GM12878 (cell line): ENCODE results near the gene SECTM1. TPM values are rescaled to one million over a fixed set of nuclear protein-coding genes. Genes with fewer than 3 reads are reported as not detected.

Source experiments
- ATAC-seq: fragments of 200-7000 bp; cut with Tn5 transposase; 3 replicates; pipeline ENCODE4 v1.9.1; 2020; ENCODE audit warnings: mild to moderate bottlenecking, moderate library complexity
- BruUV-seq: library from RNA; stranded (reverse); fragments of 400-500 nt; replicated peaks from 2 replicates; lab custom pipeline; 2021; lab: Mats Ljungman, UMichigan
- CTCF ChIA-PET: fragments of 300-600 bp; sonication (Branson Sonifier 250); formaldehyde crosslinking; extraction: SDS; loops from one replicate; lab custom pipeline; 2021; ENCODE audit warnings: inconsistent platforms; lab: Yijun Ruan, JAX
- POLR2A ChIA-PET: fragments of 350-600 bp; formaldehyde crosslinking; extraction: SDS; loops from one replicate; lab custom pipeline; 2021; ENCODE audit warnings: inconsistent platforms; lab: Charles Lee
- RAD21 ChIA-PET: fragments of 300-600 bp; sonication (Branson Sonifier 250); formaldehyde crosslinking; loops from one replicate; lab custom pipeline; 2023; ENCODE audit warnings: antibody characterized with exemption; ENCODE audit not compliant: unreplicated experiment; lab: Charles Lee
- SMC1A ChIA-PET: fragments of 300-600 bp; sonication (Branson Sonifier 250); formaldehyde crosslinking; loops from one replicate; lab custom pipeline; 2023; ENCODE audit not compliant: unreplicated experiment, uncharacterized antibody; lab: Charles Lee
- DNase-seq: peaks from one replicate; pipeline ENCODE4 v3.0.0-alpha.2; 2011; ENCODE audit warnings: low read depth, low spot score
- FAIRE-seq: peaks from 3 replicates; lab custom pipeline; 2011; peaks lifted over from hg19 to GRCh38; lab: Jason Lieb, UNC
- H2AFZ ChIP-seq: 2 replicates; pipeline ENCODE4 v1.6.0; 2011; ENCODE audit warnings: low read depth, low read length, control low read depth; ENCODE audit not compliant: control insufficient read depth
- H3K27ac ChIP-seq: 2 replicates; pipeline ENCODE4 v1.5.1; 2011; ENCODE audit warnings: control low read depth; ENCODE audit not compliant: control insufficient read depth, insufficient read depth
- H3K27me3 ChIP-seq, 2 experiments: replicated peaks in 1 of 2; 2 replicates each; pipeline versions ENCODE4 v1.6.0 to v1.6.1; 2011; ENCODE audit warnings: low read length in 1 of 2; ENCODE audit not compliant: control insufficient read depth in 2 of 2, insufficient read depth in 2 of 2
- H3K36me3 ChIP-seq, 2 experiments: 2 replicates each; pipeline ENCODE4 v1.5.1; 2011; ENCODE audit warnings: low read length in 1 of 2; ENCODE audit not compliant: control insufficient read depth in 2 of 2, insufficient read depth in 2 of 2
- H3K4me1 ChIP-seq: 2 replicates; pipeline ENCODE4 v1.6.1; 2011; ENCODE audit warnings: mild to moderate bottlenecking, low read length, moderate library complexity, mixed read lengths; ENCODE audit not compliant: control insufficient read depth, insufficient read depth
- H3K4me2 ChIP-seq: 2 replicates; pipeline ENCODE4 v1.6.0; 2011; ENCODE audit warnings: control low read depth; ENCODE audit not compliant: control insufficient read depth, insufficient read depth
- H3K4me3 ChIP-seq: fragments of 200-600 bp; sonication (generic); 2 replicates; pipeline ENCODE4 v1.5.1; 2016
- H3K79me2 ChIP-seq: 2 replicates; pipeline ENCODE4 v1.6.0; 2011; ENCODE audit warnings: low read length; ENCODE audit not compliant: control insufficient read depth, insufficient read depth
- H3K9ac ChIP-seq: 2 replicates; pipeline ENCODE4 v1.8.0; 2011; ENCODE audit warnings: low read length, control low read depth, mixed read lengths; ENCODE audit not compliant: control insufficient read depth, insufficient read depth
- H3K9me3 ChIP-seq: replicated peaks from 3 replicates; pipeline ENCODE4 v1.5.1; 2011; ENCODE audit warnings: mild to moderate bottlenecking, low read length; ENCODE audit not compliant: control insufficient read depth, insufficient read depth
- H4K20me1 ChIP-seq: 2 replicates; pipeline ENCODE4 v1.6.0; 2011; ENCODE audit not compliant: control insufficient read depth, insufficient read depth
- ATF7 ChIP-seq: fragments of 450-650 bp; IDR thresholded peaks from 2 replicates; pipeline ENCODE4 v1.6.1; 2016; ENCODE audit warnings: low read depth, mild to moderate bottlenecking
- CBX3 ChIP-seq: fragments of 200-600 bp; sonication (generic); IDR thresholded peaks from 2 replicates; pipeline ENCODE4 v1.6.1; 2016; ENCODE audit warnings: low read depth, borderline replicate concordance
- FOXM1 ChIP-seq: IDR thresholded peaks from 2 replicates; pipeline ENCODE4 v1.6.1; 2012; ENCODE audit warnings: low read depth, mild to moderate bottlenecking, inconsistent platforms, low read length, moderate library complexity
- MTA2 ChIP-seq: fragments of 450-650 bp; IDR thresholded peaks from 2 replicates; pipeline ENCODE4 v1.6.1; 2016; ENCODE audit warnings: low read depth, mild to moderate bottlenecking, moderate library complexity
- NFYB ChIP-seq: IDR thresholded peaks from 2 replicates; pipeline ENCODE4 v1.6.1; 2011; ENCODE audit warnings: low read depth, mild to moderate bottlenecking, low read length, improper control_type of control experiment, moderate library complexity; ENCODE audit not compliant: insufficient read depth
- POLR2A ChIP-seq: IDR thresholded peaks from 2 replicates; pipeline ENCODE4 v1.6.1; 2011; ENCODE audit warnings: low read depth, mild to moderate bottlenecking, low read length
- POLR2AphosphoS2 ChIP-seq: IDR thresholded peaks from 2 replicates; pipeline ENCODE4 v1.6.1; 2011; ENCODE audit warnings: low read depth, mild to moderate bottlenecking, low read length, improper control_type of control experiment, moderate library complexity
- SMAD5 ChIP-seq: IDR thresholded peaks from 2 replicates; pipeline ENCODE4 v1.6.1; 2016; ENCODE audit warnings: antibody characterized with exemption, low read depth
- SPI1 ChIP-seq: IDR thresholded peaks from 2 replicates; pipeline ENCODE4 v1.6.1; 2011; ENCODE audit warnings: low read depth, mild to moderate bottlenecking, low read length, moderate library complexity, borderline replicate concordance; ENCODE audit not compliant: insufficient read depth
- TCF3 ChIP-seq: IDR thresholded peaks from 2 replicates; pipeline ENCODE4 v1.6.1; 2012; ENCODE audit warnings: low read depth, mild to moderate bottlenecking, low read length, borderline replicate concordance; ENCODE audit not compliant: insufficient read depth
- ZNF622 ChIP-seq: fragments of 450-650 bp; IDR thresholded peaks from 2 replicates; pipeline ENCODE4 v1.6.1; 2017; ENCODE audit warnings: mild to moderate bottlenecking, inconsistent platforms
- ZNF687 ChIP-seq: fragments of 450-650 bp; IDR thresholded peaks from 2 replicates; pipeline ENCODE4 v1.6.1; 2017; ENCODE audit warnings: mild to moderate bottlenecking, moderate library complexity
- WGBS: methylation state at CpG from one replicate; pipeline ENCODE4 v1.1.6; 2016; ENCODE audit warnings: low lambda C conversion rate; ENCODE audit not compliant: insufficient replicate concordance, insufficient coverage; ENCODE audit errors: missing lambda C conversion rate; 5-methylcytosine and 5-hydroxymethylcytosine counted together
- in situ Hi-C: fragments of 300-500 bp; cut with MboI; formaldehyde crosslinking; loops from 9 replicates; pipeline ENCODE4 v1.14.3; 2018; ENCODE audit warnings: mixed read lengths
- intact Hi-C: fragments of 100-400 bp; cut with micrococcal nuclease; formaldehyde crosslinking; loops from one replicate; pipeline ENCODE4 v1.14.2; 2022; ENCODE audit not compliant: unreplicated experiment
- polyA plus RNA-seq, 11 experiments: library from polyadenylated mRNA; depleted of rRNA in 4 of 11; unstranded in 6 of 11; stranded (reverse) in 5 of 11; fragments of >200 nt; fragmentation: Nextera tagmentation in 4 of 11; fragmentation: Illumina TruSeq in 1 of 11; extraction: Ambion mirVana in 4 of 11; extraction: Trizol in 1 of 11; gene quantifications; 1 replicate in 1 of 11; 2 replicates in 10 of 11; pipeline versions ENCODE4 v1.2.1 to v1.2.3, GENCODE V29; 2011 to 2016; ENCODE audit warnings: inconsistent platforms in 2 of 11, missing spikeins in 2 of 11, low read depth in 1 of 11
- total RNA-seq, 4 experiments: library from RNA; depleted of rRNA in 3 of 4; stranded (reverse); fragments of >200 nt in 3 of 4; fragmentation: Illumina TruSeq in 1 of 4; extraction: Trizol in 1 of 4; gene quantifications; 2 replicates each; pipeline versions ENCODE4 v1.2.1 to v1.2.3, GENCODE V29; 2013 to 2021

Gene SECTM1
- total and polyA plus RNA-seq, 10 of the 15 experiments (the other 5 are each of a cell fraction or from before 2014, with no cell fraction given), result 0.10 to 0.13 (median 0.12) TPM; not detected in 7

- FAIRE-seq, result no peak
- RAD21 ChIA-PET, result interaction anchor here (6.5 kb wide), 1 partner anchor 19 kb away, joined by 77 read pairs; no protein-coding TSS in a partner anchor
- Histone ChIP-seq H3K9ac (no peak overlapping the region), H3K27ac (no peak overlapping the region), H3K4me3 (no peak overlapping the region), H3K4me2 (no peak overlapping the region), H2AFZ (no peak overlapping the region), H3K79me2 (no peaks in the 10 kb centered on the region), H3K36me3 (no peaks in the 10 kb centered on the region), H3K9me3 (no peaks in the 10 kb centered on the region; the same call in 1 of the 3 replicates), H3K4me1 (no peaks in the 10 kb centered on the region; the same call in 1 of the 2 replicates), H4K20me1 (no peaks in the 10 kb centered on the region), H3K27me3 (peaks cover 0 to 2% of the 10 kb centered on the region in 2 experiments; a peak in 2 of 4 replicates)
- in situ Hi-C loops, result no loop called here
- POLR2A ChIA-PET, result no interaction called here
- SMC1A ChIA-PET, result no interaction called here
- WGBS, result 84% methylated on average over 25 of the region's 35 CpGs
- DNase-seq, result no peak
- intact Hi-C loops, result no loop called here
- no peak for ATAC-seq
- CTCF ChIA-PET, result no interaction called here
- BruUV-seq, result no TSS peak
- TF ChIP-seq TCF3 (no peak), POLR2AphosphoS2 (no peak), SMAD5 (no peak), MTA2 (no peak), SPI1 (no peak), POLR2A (no peak), FOXM1 (no peak), ZNF687 (no peak), NFYB (no peak), CBX3 (no peak), ZNF622 (no peak), ATF7 (no peak)
Observed at GRCh38 chr17:82319619-82320062, 13.9 kb downstream of the SECTM1 start.
